Calu3 (cell line): ENCODE measurements around the gene TANC1. TPM values are rescaled to one million over a fixed set of nuclear protein-coding genes. Genes with fewer than 3 reads are reported as not detected.

Source experiments
- BruUV-seq: library from RNA; stranded (reverse); fragments of 400-500 nt; replicated peaks from 2 replicates; lab custom pipeline; 2021; lab: Mats Ljungman, UMichigan
- CTCF ChIA-PET: fragments of 300-600 bp; sonication (Branson Sonifier 250); formaldehyde crosslinking; loops from one replicate; lab custom pipeline; 2022; ENCODE audit warnings: antibody characterized with exemption; lab: Charles Lee
- DNase-seq: peaks from one replicate; pipeline ENCODE4 v3.0.0; 2022
- H3K27ac Mint-ChIP-seq: one replicate; pipeline ENCODE4 v1.8.0; 2022; ENCODE audit warnings: mixed read lengths; ENCODE audit not compliant: unreplicated experiment
- H3K27me3 Mint-ChIP-seq: one replicate; pipeline ENCODE4 v1.8.0; 2022; ENCODE audit warnings: mixed read lengths; ENCODE audit not compliant: unreplicated experiment
- H3K36me3 Mint-ChIP-seq: one replicate; pipeline ENCODE4 v1.8.0; 2022; ENCODE audit warnings: mild to moderate bottlenecking, moderate library complexity, mixed read lengths; ENCODE audit not compliant: insufficient read depth, unreplicated experiment
- H3K4me1 Mint-ChIP-seq: one replicate; pipeline ENCODE4 v1.8.0; 2022; ENCODE audit warnings: mild to moderate bottlenecking, low read depth, mixed read lengths; ENCODE audit not compliant: unreplicated experiment
- H3K4me3 Mint-ChIP-seq: one replicate; pipeline ENCODE4 v1.8.0; 2022; ENCODE audit warnings: mild to moderate bottlenecking, low read depth, moderate library complexity, mixed read lengths; ENCODE audit not compliant: unreplicated experiment
- H3K9me3 Mint-ChIP-seq: one replicate; pipeline ENCODE4 v1.8.0; 2022; ENCODE audit warnings: low read depth, mixed read lengths; ENCODE audit not compliant: unreplicated experiment
- CTCF ChIP-seq: fragments of 200-600 bp; IDR thresholded peaks from one replicate; pipeline ENCODE4 v1.8.0; 2022; ENCODE audit warnings: antibody characterized with exemption; ENCODE audit not compliant: unreplicated experiment
- intact Hi-C: fragments of 100-400 bp; cut with micrococcal nuclease; formaldehyde crosslinking; loops from one replicate; pipeline ENCODE4 v1.10.0; 2022; ENCODE audit not compliant: unreplicated experiment
- total RNA-seq: library from RNA; stranded (reverse); gene quantifications from 2 replicates; pipeline ENCODE4 v1.2.3, GENCODE V29; 2022

Gene TANC1
- total RNA-seq, 1 experiment from 2014 or later: 41.2 TPM

DNA sequence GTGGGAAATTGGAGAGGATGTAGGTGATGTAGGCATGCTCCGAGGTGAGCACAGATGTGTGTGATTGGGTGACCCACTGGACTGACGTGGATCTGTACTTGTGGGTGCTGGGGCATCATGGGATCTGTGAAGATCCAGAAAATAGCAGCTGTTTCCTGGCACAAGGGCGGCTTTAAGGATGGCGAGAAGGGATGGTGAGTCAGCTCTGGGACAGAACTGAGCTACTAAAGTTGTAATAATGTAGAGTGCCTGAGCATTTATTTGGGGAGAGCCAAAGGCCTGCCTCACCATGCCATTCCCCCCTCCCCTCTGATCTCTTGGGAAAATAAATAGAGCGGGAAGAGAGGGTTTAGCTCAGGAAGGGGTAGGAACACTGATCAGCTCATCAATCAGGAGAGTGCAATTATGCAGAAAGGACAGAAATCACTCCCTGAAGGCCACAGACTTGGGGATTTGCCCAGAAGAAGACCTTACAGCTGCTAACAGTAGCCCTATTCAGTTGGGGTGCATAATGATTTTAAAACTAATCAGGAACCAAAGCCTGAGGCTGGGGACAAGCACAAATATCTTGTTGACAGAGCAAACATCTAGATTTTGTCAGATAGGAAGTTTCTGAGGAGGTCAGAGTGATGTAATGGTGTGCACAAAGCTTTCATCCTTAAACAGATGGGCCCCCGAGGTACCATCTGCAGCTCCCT is 30.3 kb downstream of the TANC1 start:
- Mint-ChIP-seq H3K4me1 (peaks cover 34% of the 10 kb centered on the region), H3K27me3 (no peaks in the 10 kb centered on the region), H3K36me3 (no peaks in the 10 kb centered on the region), H3K27ac (no peak overlapping the region), H3K9me3 (no peaks in the 10 kb centered on the region), H3K4me3 (no peak overlapping the region)
- no peak for DNase-seq
- BruUV-seq: no TSS peak
- CTCF ChIA-PET: no interaction called here
- no peak for TF ChIP-seq CTCF
- intact Hi-C loops: no loop called here

DNA sequence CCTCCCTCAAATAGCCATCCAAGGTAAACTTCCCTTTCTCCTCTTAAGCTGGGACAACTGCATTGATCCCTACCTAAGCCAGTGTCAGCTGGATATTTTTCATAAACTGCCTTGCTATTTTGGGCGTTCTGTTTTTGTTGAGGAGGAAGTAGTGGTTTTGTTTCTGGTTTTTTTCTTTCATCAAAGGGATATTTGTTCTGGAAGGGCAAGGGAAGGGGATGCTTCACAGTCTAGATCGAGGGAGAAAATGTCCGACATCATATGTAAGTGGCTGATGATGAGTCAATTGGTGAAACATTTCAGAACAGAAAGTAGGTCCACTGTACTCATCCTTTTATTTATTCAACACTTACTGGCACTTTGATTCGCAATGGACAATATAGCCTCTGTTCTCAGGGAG is 31.0 kb downstream of the TANC1 start:
- Mint-ChIP-seq H3K4me1 (peaks cover 26% of the 10 kb centered on the region), H3K9me3 (no peaks in the 10 kb centered on the region), H3K36me3 (peaks cover 4% of the 10 kb centered on the region), H3K4me3 (no peak overlapping the region), H3K27ac (no peak overlapping the region), H3K27me3 (no peaks in the 10 kb centered on the region)
- TF ChIP-seq CTCF: no peak
- DNase-seq: no peak
- no TSS peak for BruUV-seq
- intact Hi-C loops: no loop called here
- CTCF ChIA-PET: no interaction called here

GRCh38 chr2:159000072-159000471 is 31.6 kb downstream of the TANC1 start:
- H3K4me1 Mint-ChIP-seq: peaks cover 20% of the 10 kb centered on the region
- H3K27me3 Mint-ChIP-seq: no peaks in the 10 kb centered on the region
- H3K9me3 Mint-ChIP-seq: no peaks in the 10 kb centered on the region
- BruUV-seq: no TSS peak
- no peak for DNase-seq
- CTCF ChIA-PET: no interaction called here
- no peak overlapping the region for H3K4me3 Mint-ChIP-seq
- intact Hi-C loops: no loop called here
- no peak overlapping the region for H3K27ac Mint-ChIP-seq
- TF ChIP-seq CTCF: no peak
- H3K36me3 Mint-ChIP-seq: peaks cover 6% of the 10 kb centered on the region

- TF ChIP-seq CTCF: no peak
- H3K36me3 Mint-ChIP-seq: peaks cover 6% of the 10 kb centered on the region
- no peaks in the 10 kb centered on the region for H3K4me1 Mint-ChIP-seq
- H3K4me3 Mint-ChIP-seq: no peak overlapping the region
- H3K9me3 Mint-ChIP-seq: no peaks in the 10 kb centered on the region
- CTCF ChIA-PET: no interaction called here
- no peak for DNase-seq
- no peaks in the 10 kb centered on the region for H3K27me3 Mint-ChIP-seq
- intact Hi-C loops: no loop called here
- H3K27ac Mint-ChIP-seq: no peak overlapping the region
- no TSS peak for BruUV-seq
Observed at GRCh38 chr2:159002462-159003111, 34.1 kb downstream of the TANC1 start.
